DOHH2 (cell line): Measurements from ENCODE around the gene ATP1A3.

Experiments
- H3F3A ChIP-seq: fragments of 200-600 bp; sonication (generic), shearing (Covaris generic); 2 replicates; pipeline ENCODE4 v1.6.0; 2016; ENCODE audit warnings: antibody characterized with exemption, mild to moderate bottlenecking; ENCODE audit not compliant: control insufficient read depth, insufficient read depth
- H3K27ac ChIP-seq: fragments of 200-600 bp; sonication (generic); 2 replicates; pipeline ENCODE4 v1.5.1; 2014; ENCODE audit warnings: low read depth, mild to moderate bottlenecking, low read length, moderate library complexity
- H3K27me3 ChIP-seq: fragments of 200-600 bp; sonication (generic); 2 replicates; pipeline ENCODE4 v1.6.1; 2014; ENCODE audit warnings: mild to moderate bottlenecking, low read length, mixed read lengths; ENCODE audit not compliant: control insufficient read depth
- H3K36me3 ChIP-seq: fragments of 200-600 bp; sonication (generic); 2 replicates; pipeline ENCODE4 v1.6.1; 2014; ENCODE audit warnings: mild to moderate bottlenecking, low read length, moderate library complexity, mixed read lengths; ENCODE audit not compliant: control insufficient read depth
- H3K4me1 ChIP-seq: fragments of 200-600 bp; sonication (generic); 2 replicates; pipeline ENCODE4 v1.6.1; 2014; ENCODE audit warnings: mild to moderate bottlenecking, low read length, mixed read lengths; ENCODE audit not compliant: control insufficient read depth
- H3K4me2 ChIP-seq: fragments of 200-600 bp; sonication (generic); 2 replicates; pipeline ENCODE4 v1.6.0; 2014; ENCODE audit warnings: mild to moderate bottlenecking, low read length, moderate library complexity
- H3K4me3 ChIP-seq: fragments of 200-600 bp; sonication (generic); 2 replicates; pipeline ENCODE4 v1.5.1; 2014; ENCODE audit warnings: mild to moderate bottlenecking, low read length, mixed read lengths
- H3K79me2 ChIP-seq: fragments of 200-600 bp; sonication (generic); 2 replicates; pipeline ENCODE4 v1.6.1; 2014; ENCODE audit warnings: mild to moderate bottlenecking, low read length, mixed read lengths; ENCODE audit not compliant: control insufficient read depth
- H3K9me2 ChIP-seq: fragments of 200-600 bp; sonication (generic); replicated peaks from 2 replicates; pipeline ENCODE4 v1.6.1; 2014; ENCODE audit warnings: mild to moderate bottlenecking, low read length, mixed read lengths; ENCODE audit not compliant: control insufficient read depth
- H3K9me3 ChIP-seq: fragments of 200-600 bp; sonication (generic); 2 replicates; pipeline ENCODE4 v1.6.1; 2014; ENCODE audit warnings: antibody characterized with exemption, low read length, mixed read lengths; ENCODE audit not compliant: control insufficient read depth, insufficient read depth
- H4K20me1 ChIP-seq: fragments of 200-600 bp; sonication (generic); 2 replicates; pipeline ENCODE4 v1.6.0; 2014; ENCODE audit warnings: low read depth, mild to moderate bottlenecking, antibody characterized with exemption, low read length, moderate library complexity; ENCODE audit not compliant: control insufficient read depth, insufficient read depth
- CTCF ChIP-seq: fragments of 200-600 bp; sonication (generic); IDR thresholded peaks from one replicate; pipeline ENCODE4 v1.5.1; 2014; ENCODE audit warnings: antibody characterized with exemption, mild to moderate bottlenecking, low read depth, low read length; ENCODE audit not compliant: poor library complexity, severe bottlenecking
- EZH2phosphoT487 ChIP-seq: fragments of 200-600 bp; sonication (generic); IDR thresholded peaks from 2 replicates; pipeline ENCODE4 v1.6.1; 2017; ENCODE audit warnings: borderline replicate concordance, mild to moderate bottlenecking, antibody characterized with exemption, low read length, moderate library complexity, mixed read lengths

Gene ATP1A3

DNA sequence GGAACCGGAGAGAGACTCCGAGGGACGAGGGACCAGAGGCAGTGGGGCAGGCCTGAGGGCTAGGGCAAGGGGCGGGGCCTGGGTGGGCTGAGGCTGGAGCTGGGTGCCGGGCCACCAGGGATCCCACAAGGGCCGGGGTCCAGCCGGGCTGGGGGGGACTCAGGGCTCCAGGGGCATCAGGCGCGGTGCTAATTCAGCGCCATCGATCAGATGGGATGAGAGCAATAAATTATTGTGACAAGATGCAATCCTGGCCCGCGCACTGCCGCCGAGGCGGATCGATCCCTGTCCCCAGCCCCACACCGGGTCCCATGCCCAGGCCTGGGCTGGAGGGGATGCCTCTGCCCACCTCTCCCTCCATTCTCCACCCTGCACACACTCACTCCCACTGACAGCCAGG, 71.4 kb downstream of the ATP1A3 start:
- Histone ChIP-seq H4K20me1 (no peaks in the 10 kb centered on the region), H3K4me3 (no peak overlapping the region), H3K27ac (no peak overlapping the region), H3K9me2 (no peaks in the 10 kb centered on the region), H3K27me3 (no peaks in the 10 kb centered on the region), H3K36me3 (peaks cover 21% of the 10 kb centered on the region), H3K9me3 (no peaks in the 10 kb centered on the region), H3K4me1 (peaks cover 47% of the 10 kb centered on the region), H3K4me2 (no peak overlapping the region; the same call in 1 of the 2 replicates), H3F3A (peaks cover 2% of the 10 kb centered on the region), H3K79me2 (peaks cover 15% of the 10 kb centered on the region)
- TF ChIP-seq EZH2phosphoT487 (no peak), CTCF (no peak)

- no peaks in the 10 kb centered on the region for H4K20me1 ChIP-seq
- no peaks in the 10 kb centered on the region for H3K9me2 ChIP-seq
- H3K27ac ChIP-seq: no peak overlapping the region; the same call in 1 of the 2 replicates
- no peaks in the 10 kb centered on the region for H3K9me3 ChIP-seq
- no peak for TF ChIP-seq CTCF
- peaks cover 10% of the 10 kb centered on the region for H3K79me2 ChIP-seq
- H3K4me3 ChIP-seq: no peak overlapping the region
- no peaks in the 10 kb centered on the region for H3K27me3 ChIP-seq
- H3K36me3 ChIP-seq: peaks cover 21% of the 10 kb centered on the region
- peaks cover 40% of the 10 kb centered on the region for H3K4me1 ChIP-seq
- H3F3A ChIP-seq: peaks cover 2% of the 10 kb centered on the region
- peak overlapping the region; percentile 27 for H3K4me2 ChIP-seq
Measured at GRCh38 chr19:41921577-41922576, 72.2 kb downstream of the ATP1A3 start.

- no peak for TF ChIP-seq EZH2phosphoT487
- TF ChIP-seq CTCF: peak; percentile 23
- peaks cover 3% of the 10 kb centered on the region; the same call in 1 of the 2 replicates for H3K27me3 ChIP-seq
- no peaks in the 10 kb centered on the region for H3K9me2 ChIP-seq
- H4K20me1 ChIP-seq: peaks cover 1% of the 10 kb centered on the region; the same call in 1 of the 2 replicates
- peaks cover 10% of the 10 kb centered on the region; the same call in 1 of the 2 replicates for H3K79me2 ChIP-seq
- H3K9me3 ChIP-seq: no peaks in the 10 kb centered on the region
- peaks cover 37% of the 10 kb centered on the region for H3K4me1 ChIP-seq
- peaks cover 2% of the 10 kb centered on the region for H3F3A ChIP-seq
- H3K36me3 ChIP-seq: peaks cover 18% of the 10 kb centered on the region
- no peak overlapping the region for H3K4me3 ChIP-seq
- peak overlapping the region; percentile 25 for H3K4me2 ChIP-seq
- H3K27ac ChIP-seq: no peak overlapping the region; the same call in 1 of the 2 replicates
Measured at GRCh38 chr19:41920882-41921576, 73.0 kb downstream of the ATP1A3 start.
